ENCODE data around the gene DDAH2. TPM values are rescaled to one million over a fixed set of nuclear protein-coding genes. Genes with fewer than 3 reads are reported as not detected.

Gene DDAH2
- total RNA-seq, 1 donor from 2014 or later, result 233 TPM

- no peak overlapping the region for H3K27ac Mint-ChIP-seq
- no peaks in the 10 kb centered on the region for H3K9me3 Mint-ChIP-seq (ENCODE audit: low read depth)
- no peak overlapping the region for H3K4me3 Mint-ChIP-seq (ENCODE audit: low read depth)
- peaks cover 2% of the 10 kb centered on the region for H3K36me3 Mint-ChIP-seq (ENCODE audit: insufficient read depth)
- no peaks in the 10 kb centered on the region for H3K4me1 Mint-ChIP-seq (ENCODE audit: low read depth)
- no peak for TF ChIP-seq CTCF (IDR thresholded peaks at IDR 0.05; ENCODE audit: unreplicated experiment)
- no peaks in the 10 kb centered on the region for H3K27me3 Mint-ChIP-seq
- no peak for DNase-seq (ENCODE audit: low spot score, unreplicated experiment)
Observed at GRCh38 chr6:31768363-31769257, 39.5 kb upstream of the DDAH2 start.

- H3K9me3 Mint-ChIP-seq (ENCODE audit: low read depth), result no peaks in the 10 kb centered on the region
Observed at GRCh38 chr6:31767096-31767645, 38.1 kb upstream of the DDAH2 start.

GRCh38 chr6:31765910-31766794 lies 37.1 kb upstream of the DDAH2 start:
- Mint-ChIP-seq H3K4me3 (ENCODE audit: low read depth) (peak overlapping the region; percentile 34), H3K9me3 (ENCODE audit: low read depth) (no peaks in the 10 kb centered on the region), H3K36me3 (ENCODE audit: insufficient read depth) (peaks cover 2% of the 10 kb centered on the region), H3K27me3 (no peaks in the 10 kb centered on the region), H3K27ac (no peak overlapping the region), H3K4me1 (ENCODE audit: low read depth) (no peaks in the 10 kb centered on the region)
- no peak for TF ChIP-seq CTCF (IDR thresholded peaks at IDR 0.05; ENCODE audit: unreplicated experiment)
- no peak for DNase-seq (ENCODE audit: low spot score, unreplicated experiment)

More at GRCh38 chr6:31767096-31767645, 38.1 kb upstream of the DDAH2 start:
- H3K4me1 Mint-ChIP-seq (ENCODE audit: low read depth), result no peaks in the 10 kb centered on the region
- no peaks in the 10 kb centered on the region for H3K27me3 Mint-ChIP-seq
- no peak overlapping the region for H3K4me3 Mint-ChIP-seq (ENCODE audit: low read depth)
- H3K36me3 Mint-ChIP-seq (ENCODE audit: insufficient read depth), result peaks cover 2% of the 10 kb centered on the region
- TF ChIP-seq CTCF (IDR thresholded peaks at IDR 0.05; ENCODE audit: unreplicated experiment), result no peak
- DNase-seq (ENCODE audit: low spot score, unreplicated experiment), result no peak
- no peak overlapping the region for H3K27ac Mint-ChIP-seq

GRCh38 chr6:31765559-31765909 lies 36.4 kb upstream of the DDAH2 start:
- Mint-ChIP-seq H3K27me3 (no peaks in the 10 kb centered on the region), H3K36me3 (ENCODE audit: insufficient read depth) (peaks cover 2% of the 10 kb centered on the region), H3K4me1 (ENCODE audit: low read depth) (no peaks in the 10 kb centered on the region), H3K9me3 (ENCODE audit: low read depth) (no peaks in the 10 kb centered on the region), H3K4me3 (ENCODE audit: low read depth) (no peak overlapping the region), H3K27ac (no peak overlapping the region)
- no peak for DNase-seq (ENCODE audit: low spot score, unreplicated experiment)
- TF ChIP-seq CTCF (IDR thresholded peaks at IDR 0.05; ENCODE audit: unreplicated experiment), result no peak

- no peak for TF ChIP-seq CTCF (IDR thresholded peaks at IDR 0.05; ENCODE audit: unreplicated experiment)
- H3K27ac Mint-ChIP-seq, result no peak overlapping the region
- DNase-seq (ENCODE audit: low spot score, unreplicated experiment), result no peak
- H3K27me3 Mint-ChIP-seq, result no peaks in the 10 kb centered on the region
- no peaks in the 10 kb centered on the region for H3K4me1 Mint-ChIP-seq (ENCODE audit: low read depth)
- H3K9me3 Mint-ChIP-seq (ENCODE audit: low read depth), result no peaks in the 10 kb centered on the region
- H3K4me3 Mint-ChIP-seq (ENCODE audit: low read depth), result no peak overlapping the region
- H3K36me3 Mint-ChIP-seq (ENCODE audit: insufficient read depth), result peaks cover 2% of the 10 kb centered on the region
Observed at GRCh38 chr6:31764198-31764597, 35.1 kb upstream of the DDAH2 start.

Measured in progenitor cell of endocrine pancreas (in vitro differentiated cells).